HUES48 (cell line): ENCODE measurements around the gene DOCK2.
"Not testable (repeated sequence)": the region's sequence is repeated elsewhere in the genome, so short reads cannot be mapped to it uniquely, and the experiment has no call there.

Experiments
- H3K27ac ChIP-seq: one replicate; pipeline ENCODE4 v1.7.0; 2013; ENCODE audit warnings: low read depth, low read length, inconsistent platforms
- H3K27me3 ChIP-seq: 2 replicates; pipeline ENCODE4 v1.6.1; 2013; ENCODE audit warnings: mild to moderate bottlenecking, low read length; ENCODE audit not compliant: control insufficient read depth, insufficient read depth
- H3K36me3 ChIP-seq: 2 replicates; pipeline ENCODE4 v1.6.1; 2013; ENCODE audit warnings: low read length; ENCODE audit not compliant: control insufficient read depth, insufficient read depth
- H3K4me1 ChIP-seq: 2 replicates; pipeline ENCODE4 v1.6.1; 2013; ENCODE audit warnings: mild to moderate bottlenecking, low read length; ENCODE audit not compliant: control insufficient read depth, insufficient read depth
- H3K4me3 ChIP-seq: 2 replicates; pipeline ENCODE4 v1.5.1; 2013; ENCODE audit warnings: mild to moderate bottlenecking, low read depth, low read length
- H3K9ac ChIP-seq: 2 replicates; pipeline ENCODE4 v1.6.1; 2013; ENCODE audit warnings: mild to moderate bottlenecking, low read depth, low read length, moderate library complexity
- H3K9me3 ChIP-seq: 2 replicates; pipeline ENCODE4 v1.6.1; 2013; ENCODE audit warnings: low read length; ENCODE audit not compliant: control insufficient read depth, insufficient read depth

DOCK2 gene

DNA sequence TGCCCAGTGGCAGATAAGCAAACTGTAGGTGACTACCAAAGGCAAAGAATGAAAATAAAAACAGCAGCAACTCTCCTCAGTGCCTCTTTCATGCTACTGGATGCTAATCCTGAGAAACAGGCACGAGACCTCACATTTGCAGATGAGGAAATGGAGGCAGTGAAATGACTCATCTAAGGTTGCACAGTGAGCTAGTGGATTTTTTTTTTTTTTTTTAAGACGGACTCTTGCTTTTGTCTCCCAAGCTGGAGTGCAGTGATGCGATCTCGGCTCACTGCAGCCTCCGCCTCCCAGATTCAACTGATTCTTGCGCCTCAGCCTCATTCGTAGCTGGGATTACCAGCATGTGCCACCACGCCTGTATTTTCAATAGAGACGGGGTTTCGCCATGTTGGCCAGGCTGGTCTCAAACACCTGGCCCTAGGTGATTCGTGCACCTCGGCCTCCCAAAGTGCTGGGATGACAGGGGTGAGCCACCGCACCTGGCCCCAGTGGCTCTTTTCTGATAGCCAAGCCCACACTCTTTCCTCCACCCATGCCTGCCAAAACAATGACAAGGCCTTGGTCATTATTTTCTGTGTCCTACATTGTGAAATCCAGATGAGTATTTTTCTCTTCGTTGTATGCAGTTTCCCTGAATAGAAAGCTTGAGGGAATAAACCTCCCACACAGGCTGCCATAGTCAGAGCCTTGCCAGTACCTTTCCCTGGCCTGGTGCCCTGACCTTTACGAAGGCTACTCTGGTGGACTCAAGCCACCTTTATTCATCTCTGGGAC, 19.2 kb downstream of the DOCK2 start:
- H3K9me3 ChIP-seq, result no peaks in the 10 kb centered on the region
- no peaks in the 10 kb centered on the region for H3K27me3 ChIP-seq
- no peaks in the 10 kb centered on the region for H3K36me3 ChIP-seq
- no peak overlapping the region for H3K27ac ChIP-seq
- H3K4me3 ChIP-seq, result no peak overlapping the region
- H3K9ac ChIP-seq, result no peak overlapping the region
- H3K4me1 ChIP-seq, result peaks cover 3% of the 10 kb centered on the region; the same call in 1 of the 2 replicates

GRCh38 chr5:169657127-169657526, 20.1 kb downstream of the DOCK2 start:
- Histone ChIP-seq H3K36me3 (no peaks in the 10 kb centered on the region), H3K9me3 (no peaks in the 10 kb centered on the region), H3K9ac (no peak overlapping the region), H3K4me1 (no peaks in the 10 kb centered on the region), H3K27me3 (no peaks in the 10 kb centered on the region), H3K4me3 (no peak overlapping the region), H3K27ac (no peak overlapping the region)

- not testable (repeated sequence) for H3K27me3 ChIP-seq, H3K9ac ChIP-seq, H3K4me3 ChIP-seq, H3K4me1 ChIP-seq, H3K27ac ChIP-seq, H3K9me3 ChIP-seq, H3K36me3 ChIP-seq
These were observed 25.4 kb downstream of the DOCK2 start for GRCh38 chr5:169662451-169662850.

GRCh38 chr5:169663537-169663936, 26.5 kb downstream of the DOCK2 start:
- H3K9ac ChIP-seq, result no peak overlapping the region
- no peaks in the 10 kb centered on the region for H3K27me3 ChIP-seq
- H3K9me3 ChIP-seq, result no peaks in the 10 kb centered on the region
- H3K36me3 ChIP-seq, result no peaks in the 10 kb centered on the region
- H3K4me3 ChIP-seq, result no peak overlapping the region
- H3K4me1 ChIP-seq, result no peaks in the 10 kb centered on the region
- no peak overlapping the region for H3K27ac ChIP-seq

DNA sequence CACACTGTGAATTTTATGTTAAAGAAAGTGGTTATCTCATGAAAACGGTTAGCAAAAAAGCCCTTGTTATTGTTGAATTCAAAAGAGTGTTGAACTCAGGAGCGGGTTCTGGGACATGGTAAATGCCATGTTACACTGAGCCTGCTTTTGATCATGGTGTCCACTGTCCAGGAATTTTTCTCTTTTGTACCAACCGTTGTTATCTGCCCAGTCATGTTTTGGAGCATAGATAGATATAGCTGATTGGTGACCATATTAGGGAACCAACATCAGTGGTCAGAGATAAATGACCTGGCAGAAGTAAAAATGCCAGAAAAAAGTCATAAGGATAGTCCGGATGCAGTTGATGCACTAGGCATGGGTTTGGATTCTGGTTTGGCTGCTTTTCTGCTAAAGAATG, 29.3 kb downstream of the DOCK2 start:
- Histone ChIP-seq H3K4me3 (no peak overlapping the region), H3K9ac (no peak overlapping the region), H3K36me3 (no peaks in the 10 kb centered on the region), H3K27ac (no peak overlapping the region), H3K4me1 (no peaks in the 10 kb centered on the region), H3K9me3 (no peaks in the 10 kb centered on the region), H3K27me3 (no peaks in the 10 kb centered on the region)

GRCh38 chr5:169667896-169668674, 31.0 kb downstream of the DOCK2 start:
- H3K9me3 ChIP-seq, result no peaks in the 10 kb centered on the region
- no peak overlapping the region for H3K9ac ChIP-seq
- H3K4me1 ChIP-seq, result no peaks in the 10 kb centered on the region
- no peak overlapping the region for H3K27ac ChIP-seq
- no peaks in the 10 kb centered on the region for H3K36me3 ChIP-seq
- no peaks in the 10 kb centered on the region for H3K27me3 ChIP-seq
- no peak overlapping the region for H3K4me3 ChIP-seq

- Histone ChIP-seq H3K36me3 (no peaks in the 10 kb centered on the region), H3K9ac (no peak overlapping the region), H3K27ac (no peak overlapping the region), H3K4me1 (no peaks in the 10 kb centered on the region), H3K9me3 (no peaks in the 10 kb centered on the region), H3K4me3 (no peak overlapping the region), H3K27me3 (no peaks in the 10 kb centered on the region)
These were observed 31.7 kb downstream of the DOCK2 start for GRCh38 chr5:169668732-169669131.

DNA sequence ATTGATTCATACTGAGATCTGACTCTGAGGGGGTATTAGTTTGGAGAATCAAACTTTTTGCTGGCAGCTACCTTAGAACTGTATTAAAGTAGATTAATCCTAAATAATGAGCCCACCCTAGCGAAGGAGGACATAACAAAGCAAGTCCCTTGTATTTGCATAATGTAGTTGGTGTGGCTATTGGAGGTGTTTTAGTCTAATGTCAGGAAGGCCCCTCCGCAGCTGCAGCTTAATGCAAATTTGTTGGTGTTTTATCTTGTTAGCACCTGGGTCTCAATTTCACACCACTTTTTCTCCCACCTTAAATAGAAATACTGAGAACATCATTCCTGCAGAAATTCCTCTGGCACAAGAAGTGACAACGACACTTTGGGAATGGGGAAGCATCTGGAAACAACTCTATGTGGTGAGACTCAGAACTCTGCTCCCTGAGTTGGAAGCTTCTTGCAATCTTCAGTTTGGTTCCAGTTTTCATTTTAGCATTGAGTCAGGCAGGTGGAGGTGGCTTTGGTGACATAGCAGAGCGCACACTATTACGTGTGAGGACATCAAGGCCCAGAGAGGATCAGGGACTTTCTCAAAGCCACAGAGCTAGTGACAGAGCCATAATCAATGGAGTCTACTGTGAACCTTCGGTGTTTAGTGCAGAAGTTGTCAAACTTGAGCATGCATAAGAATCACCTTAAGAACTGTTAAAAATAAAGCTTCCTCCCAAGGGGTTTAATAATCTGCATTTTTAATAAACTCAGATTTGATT, 33.9 kb downstream of the DOCK2 start:
- H3K27ac ChIP-seq, result no peak overlapping the region
- H3K27me3 ChIP-seq, result no peaks in the 10 kb centered on the region
- H3K9ac ChIP-seq, result no peak overlapping the region
- no peaks in the 10 kb centered on the region for H3K4me1 ChIP-seq
- no peaks in the 10 kb centered on the region for H3K9me3 ChIP-seq
- H3K36me3 ChIP-seq, result no peaks in the 10 kb centered on the region
- no peak overlapping the region for H3K4me3 ChIP-seq

GRCh38 chr5:169682026-169682425, 45.0 kb downstream of the DOCK2 start:
- no peak overlapping the region for H3K27ac ChIP-seq
- H3K9me3 ChIP-seq, result no peaks in the 10 kb centered on the region
- no peaks in the 10 kb centered on the region for H3K36me3 ChIP-seq
- no peaks in the 10 kb centered on the region for H3K4me1 ChIP-seq
- H3K9ac ChIP-seq, result no peak overlapping the region
- no peaks in the 10 kb centered on the region for H3K27me3 ChIP-seq
- H3K4me3 ChIP-seq, result no peak overlapping the region

DNA sequence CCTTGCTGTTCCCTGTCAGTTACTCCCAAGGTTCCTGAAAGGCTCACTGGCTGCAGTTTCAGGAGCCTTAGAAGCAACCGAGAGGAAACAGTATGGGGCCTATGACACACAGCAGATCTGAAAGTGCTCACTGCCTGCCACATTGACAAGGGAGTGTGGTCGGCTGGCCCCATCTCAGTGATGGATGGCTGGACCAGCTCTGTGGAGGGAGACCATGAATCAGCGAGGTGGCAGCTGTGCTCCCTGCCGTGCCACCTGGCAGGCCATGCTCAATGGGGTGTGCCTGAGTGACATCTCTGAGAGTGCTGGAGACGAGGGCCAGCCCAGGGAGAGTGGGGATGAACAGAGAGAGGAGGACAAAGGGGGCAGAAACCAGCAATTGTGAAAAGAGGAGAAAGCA, 49.1 kb downstream of the DOCK2 start:
- no peak overlapping the region for H3K9ac ChIP-seq
- no peaks in the 10 kb centered on the region for H3K9me3 ChIP-seq
- H3K36me3 ChIP-seq, result no peaks in the 10 kb centered on the region
- no peaks in the 10 kb centered on the region for H3K4me1 ChIP-seq
- H3K4me3 ChIP-seq, result no peak overlapping the region
- no peaks in the 10 kb centered on the region for H3K27me3 ChIP-seq
- H3K27ac ChIP-seq, result no peak overlapping the region

GRCh38 chr5:169688106-169688505, 51.0 kb downstream of the DOCK2 start:
- Histone ChIP-seq H3K4me1 (no peaks in the 10 kb centered on the region), H3K36me3 (no peaks in the 10 kb centered on the region), H3K27ac (no peak overlapping the region), H3K27me3 (no peaks in the 10 kb centered on the region), H3K9ac (no peak overlapping the region), H3K4me3 (no peak overlapping the region), H3K9me3 (no peaks in the 10 kb centered on the region)
